Right atrium auricular region (tissue), 2 donors: Measurements from ENCODE around the gene BANP. TPM values are rescaled to one million over a fixed set of nuclear protein-coding genes. Genes with fewer than 3 reads are reported as not detected.
"Not testable (repeated sequence)": the region's sequence is repeated elsewhere in the genome, so short reads cannot be mapped to it uniquely, and the experiment has no call there.

Source experiments
- DNase-seq: peaks from one replicate; pipeline ENCODE4 v3.0.0-alpha.2; 2019; ENCODE audit warnings: low spot score
- H3K27ac ChIP-seq, 2 donors: fragments of 200-600 bp; sonication (generic); 1 replicate in 1 of 2; 2 replicates in 1 of 2; pipeline ENCODE4 v1.5.1; 2016 to 2019
- H3K27me3 ChIP-seq, 2 donors: fragments of 200-600 bp; sonication (generic); one replicate each; pipeline versions ENCODE4 v1.5.1 to v1.6.0; 2017 to 2019
- H3K36me3 ChIP-seq: fragments of 200-600 bp; sonication (generic); one replicate; pipeline ENCODE4 v1.5.1; 2016
- H3K4me1 ChIP-seq, 2 donors: fragments of 200-600 bp; sonication (generic); one replicate each; pipeline versions ENCODE4 v1.5.1 to v1.6.0; 2017 to 2019
- H3K4me3 ChIP-seq, 2 donors: fragments of 200-600 bp; sonication (generic); 1 replicate in 1 of 2; 2 replicates in 1 of 2; pipeline ENCODE4 v1.5.1; 2017 to 2019; ENCODE audit warnings: mild to moderate bottlenecking in 1 of 2, moderate library complexity in 1 of 2
- H3K9me3 ChIP-seq, 2 donors: fragments of 200-600 bp; sonication (generic); one replicate each; pipeline ENCODE4 v1.5.1; 2019
- total RNA-seq, 2 donors: library from RNA; depleted of rRNA; stranded (reverse); fragments of >200 nt; gene quantifications; one replicate each; pipeline ENCODE4 v1.1.0, GENCODE V29; 2016
- TF ChIP-seq, protein P1 (sequence below), 2 donors: fragments of 200-600 bp; sonication (generic); IDR thresholded peaks; one replicate each; pipeline ENCODE4 v1.5.1; 2019; ENCODE audit warnings: antibody characterized with exemption in 2 of 2

BANP gene
- total RNA-seq, 2 donors from 2014 or later, result 10.4 to 14.4 TPM

DNA sequence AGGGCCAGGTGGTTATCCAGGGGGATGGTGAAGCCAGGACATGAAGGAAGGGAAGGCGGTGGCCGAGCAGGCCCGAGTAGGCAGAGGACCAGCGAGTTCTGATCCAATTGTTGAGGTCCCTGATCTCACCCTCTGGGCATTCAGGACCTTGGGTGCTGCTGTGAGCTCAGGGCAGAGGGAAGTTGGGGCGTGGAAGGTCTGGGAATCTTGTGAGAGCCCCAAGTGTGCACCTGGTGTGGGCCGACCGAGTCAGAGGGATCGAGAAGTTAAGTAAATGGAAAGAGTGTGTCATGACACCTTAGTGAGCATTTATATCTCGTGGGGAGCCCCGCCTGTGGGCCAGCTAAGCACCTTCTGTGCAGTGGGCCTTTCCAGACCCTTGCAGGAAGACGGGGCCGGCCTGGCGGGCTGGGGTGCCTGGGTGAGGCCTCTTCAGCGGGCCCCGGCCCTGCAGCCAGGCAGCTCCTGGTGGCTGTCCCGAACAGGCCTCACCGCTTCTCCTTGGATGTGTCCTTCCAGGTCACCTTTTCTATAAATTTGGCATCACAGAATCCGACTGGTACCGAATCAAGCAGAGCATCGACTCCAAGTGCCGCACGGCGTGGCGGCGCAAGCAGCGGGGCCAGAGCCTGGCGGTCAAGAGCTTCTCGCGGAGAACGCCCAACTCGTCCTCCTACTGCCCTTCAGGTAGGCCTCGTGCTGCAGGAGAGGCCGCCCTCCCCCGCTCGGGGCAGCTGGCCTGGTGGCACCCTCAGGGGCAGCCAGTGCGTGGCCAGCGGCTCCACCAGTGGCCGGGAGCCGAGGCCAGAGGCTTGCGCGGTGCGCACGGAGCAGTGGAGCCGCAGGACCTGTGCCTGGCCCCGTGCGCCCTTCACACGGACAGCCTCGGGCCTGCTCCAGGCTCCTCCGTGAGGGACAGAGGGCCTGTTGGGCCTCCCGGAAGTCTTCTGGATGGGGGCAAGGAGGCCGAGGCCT is 76.0 kb downstream of the BANP start:
- no peaks in the 10 kb centered on the region for H3K36me3 ChIP-seq
- no peaks in the 10 kb centered on the region for H3K9me3 ChIP-seq
- TF ChIP-seq, protein P1, sequence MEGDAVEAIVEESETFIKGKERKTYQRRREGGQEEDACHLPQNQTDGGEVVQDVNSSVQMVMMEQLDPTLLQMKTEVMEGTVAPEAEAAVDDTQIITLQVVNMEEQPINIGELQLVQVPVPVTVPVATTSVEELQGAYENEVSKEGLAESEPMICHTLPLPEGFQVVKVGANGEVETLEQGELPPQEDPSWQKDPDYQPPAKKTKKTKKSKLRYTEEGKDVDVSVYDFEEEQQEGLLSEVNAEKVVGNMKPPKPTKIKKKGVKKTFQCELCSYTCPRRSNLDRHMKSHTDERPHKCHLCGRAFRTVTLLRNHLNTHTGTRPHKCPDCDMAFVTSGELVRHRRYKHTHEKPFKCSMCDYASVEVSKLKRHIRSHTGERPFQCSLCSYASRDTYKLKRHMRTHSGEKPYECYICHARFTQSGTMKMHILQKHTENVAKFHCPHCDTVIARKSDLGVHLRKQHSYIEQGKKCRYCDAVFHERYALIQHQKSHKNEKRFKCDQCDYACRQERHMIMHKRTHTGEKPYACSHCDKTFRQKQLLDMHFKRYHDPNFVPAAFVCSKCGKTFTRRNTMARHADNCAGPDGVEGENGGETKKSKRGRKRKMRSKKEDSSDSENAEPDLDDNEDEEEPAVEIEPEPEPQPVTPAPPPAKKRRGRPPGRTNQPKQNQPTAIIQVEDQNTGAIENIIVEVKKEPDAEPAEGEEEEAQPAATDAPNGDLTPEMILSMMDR (IDR thresholded peaks at IDR 0.05), result no peak
- no peak for DNase-seq
- peaks cover 0 to 13% of the 10 kb centered on the region in 2 donors for H3K4me1 ChIP-seq
- H3K27me3 ChIP-seq, result no peaks in the 10 kb centered on the region
- no peak overlapping the region for H3K4me3 ChIP-seq
- no peak overlapping the region for H3K27ac ChIP-seq

DNA sequence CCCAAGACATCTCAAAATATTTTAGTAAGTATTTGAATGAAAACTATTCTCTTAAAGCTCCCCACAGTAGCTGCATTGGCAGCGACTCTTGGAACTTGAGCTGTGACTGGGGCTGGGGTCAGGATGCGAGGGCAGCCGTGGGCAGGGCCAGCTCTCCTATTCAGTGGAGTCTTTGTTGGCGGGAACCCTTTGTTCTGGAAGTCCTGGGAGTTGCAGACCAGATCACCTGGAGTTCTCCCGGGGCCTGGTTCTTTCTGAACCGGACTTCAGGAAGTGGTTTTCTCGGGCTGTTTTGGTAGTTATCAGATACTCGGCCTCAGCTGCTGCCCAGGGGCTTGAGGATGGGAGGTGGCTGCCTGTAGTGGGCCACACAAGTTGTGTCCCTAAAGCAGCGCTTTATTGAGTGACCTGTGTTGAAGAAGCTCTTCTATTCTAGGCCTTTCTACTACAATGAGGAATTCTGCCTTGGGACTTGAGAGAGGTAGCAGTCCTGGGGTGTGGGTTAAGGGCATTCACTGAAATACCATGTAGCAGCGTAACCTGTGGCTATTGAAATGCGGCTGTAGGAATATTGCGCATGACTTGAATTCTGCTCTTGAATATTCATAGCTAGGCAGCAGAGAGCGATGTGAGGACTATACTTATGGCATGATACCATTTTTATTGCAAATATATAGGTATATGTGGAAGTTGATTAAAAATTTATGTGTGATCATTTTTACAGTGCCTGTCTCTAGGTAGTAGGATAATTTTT is 77.1 kb downstream of the BANP start:
- H3K27ac ChIP-seq, H3K4me3 ChIP-seq, H3K36me3 ChIP-seq, H3K27me3 ChIP-seq, H3K9me3 ChIP-seq, DNase-seq: not testable (repeated sequence)
- H3K4me1 ChIP-seq, result peaks cover 0 to 13% of the 10 kb centered on the region in 2 donors

DNA sequence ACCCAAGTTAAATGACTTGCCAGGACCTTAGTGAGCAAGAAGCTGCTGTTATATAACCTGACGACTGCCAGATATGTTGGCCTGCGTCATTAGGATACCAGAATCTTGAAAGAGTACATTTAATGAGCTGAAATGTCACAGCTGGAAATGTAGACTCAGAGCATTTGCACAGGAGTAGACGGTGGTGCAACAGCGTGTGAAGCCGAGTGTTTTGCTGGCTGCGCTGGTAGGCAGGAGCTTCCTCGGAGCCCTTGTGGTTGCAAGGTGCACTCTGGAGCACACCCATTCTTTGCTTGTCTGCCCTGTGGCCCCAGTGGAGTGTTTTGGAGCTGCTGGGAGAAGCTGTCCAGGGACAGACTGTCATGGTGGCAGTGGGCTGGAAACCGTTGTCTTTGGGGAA is 79.3 kb downstream of the BANP start:
- TF ChIP-seq, protein P1 (IDR thresholded peaks at IDR 0.05), result no peak
- Histone ChIP-seq H3K27me3 (no peaks in the 10 kb centered on the region), H3K27ac (no peak overlapping the region), H3K4me1 (peaks cover 0 to 2% of the 10 kb centered on the region in 2 donors), H3K36me3 (peaks cover 5% of the 10 kb centered on the region), H3K9me3 (no peaks in the 10 kb centered on the region), H3K4me3 (no peak overlapping the region)
- no peak for DNase-seq

DNA sequence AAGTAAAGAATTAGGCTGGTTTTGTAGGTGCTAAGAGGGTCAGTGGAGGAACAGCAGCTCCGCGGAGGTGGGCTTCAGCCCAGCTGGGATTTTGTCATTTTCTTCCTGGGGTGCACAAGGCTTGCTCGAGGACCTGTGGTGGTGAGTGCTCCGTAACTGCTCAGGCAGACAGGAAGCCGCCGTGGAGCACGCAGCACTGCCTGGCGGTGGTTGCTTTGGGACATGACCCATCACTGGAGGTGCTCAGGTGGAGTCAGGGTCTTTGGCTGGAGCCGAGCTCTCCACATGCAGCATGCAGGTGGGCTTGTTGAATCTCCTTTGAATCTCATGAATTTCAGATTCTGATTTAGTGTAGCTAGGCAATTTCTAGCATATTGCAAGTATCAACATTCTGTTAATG is 79.7 kb downstream of the BANP start:
- not testable (repeated sequence) for H3K27me3 ChIP-seq, H3K36me3 ChIP-seq, H3K4me3 ChIP-seq, DNase-seq, H3K27ac ChIP-seq, H3K9me3 ChIP-seq, H3K4me1 ChIP-seq

DNA sequence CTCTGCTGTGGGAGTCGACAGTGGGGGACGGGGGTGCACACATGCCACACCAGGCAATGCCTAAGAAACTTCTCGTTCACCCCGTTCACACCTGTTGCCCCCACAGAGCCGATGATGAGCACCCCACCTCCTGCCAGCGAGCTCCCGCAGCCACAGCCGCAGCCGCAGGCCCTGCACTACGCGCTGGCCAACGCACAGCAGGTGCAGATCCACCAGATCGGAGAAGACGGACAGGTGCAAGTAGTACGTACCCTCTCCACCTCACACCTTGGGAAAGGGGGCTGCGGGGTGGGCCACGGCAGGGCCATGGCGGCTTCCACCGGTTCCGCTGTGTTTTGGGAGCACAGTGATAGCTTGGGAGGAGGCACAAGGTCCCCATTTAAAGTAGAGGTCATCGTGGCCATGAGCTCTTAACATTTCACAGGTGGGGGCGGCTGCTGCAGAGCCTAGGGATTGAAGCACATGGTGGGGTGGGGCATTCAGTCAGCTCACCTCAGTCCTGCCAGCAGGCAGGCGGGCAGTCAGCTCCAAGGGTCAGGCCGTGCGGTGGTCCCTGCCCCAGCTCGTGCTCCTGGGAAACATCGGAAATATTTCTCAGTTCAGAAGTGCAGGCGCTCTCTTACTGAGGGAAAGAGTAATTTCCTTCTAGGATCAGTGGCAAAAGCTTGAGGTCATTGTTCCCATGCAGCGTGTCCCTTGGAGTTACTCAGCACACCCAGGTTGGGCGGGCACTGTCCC is 81.9 kb downstream of the BANP start:
- H3K4me3 ChIP-seq, DNase-seq, H3K27me3 ChIP-seq, H3K27ac ChIP-seq, H3K4me1 ChIP-seq, H3K9me3 ChIP-seq: not testable (repeated sequence)
- peaks cover 12% of the 10 kb centered on the region for H3K36me3 ChIP-seq

DNA sequence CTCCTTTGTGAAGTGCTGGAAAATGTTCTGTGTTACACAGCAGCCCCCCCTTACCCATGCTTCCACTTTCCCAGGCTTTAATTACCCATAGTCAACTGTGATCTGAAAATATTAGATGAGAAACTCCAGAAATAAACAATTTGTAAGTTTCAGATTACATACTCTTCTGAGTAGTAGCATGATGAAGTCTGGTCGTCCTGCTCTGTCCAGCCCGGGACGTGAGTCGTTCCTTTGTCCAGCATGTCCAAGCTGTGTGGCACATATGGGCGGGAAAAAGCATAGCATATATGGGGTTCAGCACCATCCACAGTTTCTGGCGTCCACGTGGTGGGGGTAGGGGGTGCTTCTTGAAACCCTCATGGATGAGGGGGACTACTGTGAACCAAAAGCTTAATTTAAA is 83.5 kb downstream of the BANP start:
- Histone ChIP-seq H3K36me3 (peaks cover 17% of the 10 kb centered on the region), H3K4me3 (no peak overlapping the region), H3K27ac (no peak overlapping the region), H3K9me3 (no peaks in the 10 kb centered on the region), H3K4me1 (no peaks in the 10 kb centered on the region), H3K27me3 (no peaks in the 10 kb centered on the region)
- TF ChIP-seq, protein P1 (IDR thresholded peaks at IDR 0.05), result no peak
- DNase-seq, result no peak

DNA sequence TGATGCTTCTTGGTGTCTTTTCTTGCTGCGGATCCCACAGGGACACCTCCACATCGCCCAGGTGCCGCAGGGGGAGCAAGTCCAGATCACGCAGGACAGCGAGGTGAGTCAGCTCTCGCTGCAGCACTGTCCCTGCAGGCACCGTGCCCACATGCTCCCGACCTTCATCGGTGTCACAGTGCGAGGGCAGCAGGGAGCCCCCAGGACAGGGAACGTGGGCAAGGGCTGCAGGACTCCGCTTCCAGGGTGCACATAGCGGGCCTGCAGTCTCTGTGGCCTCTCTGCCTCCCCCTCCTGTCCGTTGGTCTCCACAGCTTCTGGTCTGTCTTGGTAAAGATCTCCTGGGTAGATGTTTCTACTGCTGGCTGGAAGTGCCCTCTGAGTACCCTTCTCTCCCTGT is 84.1 kb downstream of the BANP start:
- no peak for DNase-seq
- no peaks in the 10 kb centered on the region for H3K4me1 ChIP-seq
- no peaks in the 10 kb centered on the region for H3K27me3 ChIP-seq
- no peak overlapping the region for H3K4me3 ChIP-seq
- no peak overlapping the region for H3K27ac ChIP-seq
- H3K36me3 ChIP-seq, result peaks cover 17% of the 10 kb centered on the region
- TF ChIP-seq, protein P1 (IDR thresholded peaks at IDR 0.05), result no peak
- no peaks in the 10 kb centered on the region for H3K9me3 ChIP-seq

DNA sequence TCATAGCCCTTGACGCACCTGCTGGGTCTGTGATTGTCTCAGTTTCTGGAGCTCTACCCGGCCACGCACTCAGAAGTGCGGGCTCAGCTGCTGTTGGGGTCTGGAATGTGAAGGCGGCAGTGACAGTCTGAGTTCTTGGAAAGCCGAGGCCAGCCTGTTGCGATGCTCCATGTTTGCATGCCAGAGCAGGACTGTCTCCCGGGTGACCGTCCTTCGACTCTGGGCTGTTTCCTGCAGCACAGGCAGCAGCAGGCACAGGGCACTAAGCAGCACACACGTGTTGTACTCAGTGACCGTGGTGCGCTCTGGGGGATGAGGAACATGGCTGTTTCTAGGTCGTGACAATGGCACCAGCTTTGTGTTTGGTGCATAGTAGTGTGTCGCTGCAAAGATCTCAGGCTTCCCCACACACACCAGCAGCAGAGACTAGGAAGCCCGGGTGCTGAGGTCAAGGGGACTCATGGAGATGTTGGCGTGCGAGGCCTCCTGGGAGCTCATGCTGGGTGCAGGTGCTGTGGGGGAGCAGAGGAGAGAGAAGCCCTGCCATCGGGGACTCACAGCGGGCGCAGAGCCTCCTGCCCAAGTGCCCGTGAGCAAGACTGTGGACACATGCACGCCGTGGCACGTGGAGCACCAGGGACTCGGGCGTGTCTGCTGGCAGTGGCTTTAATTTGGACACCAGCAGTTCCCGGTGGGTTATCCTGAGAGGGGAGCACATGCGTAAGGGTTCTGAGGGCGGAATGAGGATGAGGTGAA is 84.8 kb downstream of the BANP start:
- peaks cover 17% of the 10 kb centered on the region for H3K36me3 ChIP-seq
- H3K4me1 ChIP-seq, H3K4me3 ChIP-seq, H3K27me3 ChIP-seq, H3K9me3 ChIP-seq, H3K27ac ChIP-seq, DNase-seq: not testable (repeated sequence)

DNA sequence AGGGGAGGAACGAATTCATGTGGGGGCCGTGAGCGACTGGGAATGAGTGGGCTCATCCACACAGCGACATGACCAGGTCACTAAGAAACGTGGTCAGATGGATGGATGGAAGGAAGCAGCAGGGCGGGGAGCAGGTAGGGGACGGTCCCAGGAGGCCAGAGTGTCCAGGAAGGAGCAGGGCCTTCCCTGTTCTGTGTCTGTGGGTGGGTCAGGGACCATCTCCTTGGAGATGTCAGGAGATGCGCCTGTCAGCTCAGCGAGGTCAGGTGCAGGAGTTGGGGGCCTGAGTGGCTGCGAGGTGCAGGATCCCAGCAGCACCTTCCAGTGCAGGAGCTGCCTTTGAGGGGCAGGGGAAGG is 85.4 kb downstream of the BANP start:
- not testable (repeated sequence) for H3K4me1 ChIP-seq
- H3K36me3 ChIP-seq, result peaks cover 17% of the 10 kb centered on the region

More for the DNA sequence above, 85.4 kb downstream of the BANP start:
- H3K9me3 ChIP-seq, H3K27ac ChIP-seq, DNase-seq, H3K27me3 ChIP-seq, H3K4me3 ChIP-seq: not testable (repeated sequence)
